H1 (cell line): Measurements from ENCODE around the gene RGS3. TPM values are rescaled to one million over a fixed set of nuclear protein-coding genes. Genes with fewer than 3 reads are reported as not detected.

Source experiments
- CTCF ChIA-PET: fragments of 300-600 bp; sonication (Branson Sonifier 250); formaldehyde crosslinking; loops from one replicate; lab custom pipeline; 2021; ENCODE audit not compliant: partially characterized antibody; lab: Charles Lee
- POLR2A ChIA-PET: fragments of 300-600 bp; sonication (Branson Sonifier 250); formaldehyde crosslinking; loops from one replicate; lab custom pipeline; 2021; ENCODE audit warnings: inconsistent platforms; ENCODE audit not compliant: partially characterized antibody; lab: Charles Lee
- DNase-seq, 2 experiments: peaks; one replicate each; pipeline versions ENCODE4 v3.0.0 to v3.0.0-alpha.2; 2010 to 2022; ENCODE audit warnings: low spot score in 2 of 2, low read depth in 1 of 2, mixed read lengths in 1 of 2
- FAIRE-seq: peaks from 2 replicates; lab custom pipeline; 2011; peaks lifted over from hg19 to GRCh38; lab: Jason Lieb, UNC
- H2AFZ ChIP-seq: 2 replicates; pipeline ENCODE4 v1.8.1; 2012; ENCODE audit warnings: low read length, inconsistent platforms
- H2AK5ac ChIP-seq: 2 replicates; pipeline ENCODE4 v1.6.1; 2013; ENCODE audit warnings: low read depth, low read length
- H2BK120ac ChIP-seq: replicated peaks from 2 replicates; pipeline ENCODE3; 2013; ENCODE audit warnings: low read depth, low read length, inconsistent platforms
- H2BK12ac ChIP-seq: 2 replicates; pipeline ENCODE4 v1.6.1; 2013; ENCODE audit warnings: low read depth, low read length
- H2BK15ac ChIP-seq: 2 replicates; pipeline ENCODE4 v1.6.1; 2013; ENCODE audit warnings: low read length
- H2BK20ac ChIP-seq: 2 replicates; pipeline ENCODE4 v1.6.1; 2013; ENCODE audit warnings: low read length
- H2BK5ac ChIP-seq: 2 replicates; pipeline ENCODE4 v1.6.1; 2013; ENCODE audit warnings: low read depth, low read length
- H3K14ac ChIP-seq: 2 replicates; pipeline ENCODE4 v1.6.1; 2013; ENCODE audit warnings: inconsistent platforms; ENCODE audit not compliant: insufficient read length
- H3K18ac ChIP-seq: 2 replicates; pipeline ENCODE4 v1.6.1; 2013; ENCODE audit warnings: low read length; ENCODE audit errors: extremely low read depth
- H3K23ac ChIP-seq: 2 replicates; pipeline ENCODE4 v1.6.1; 2013; ENCODE audit warnings: inconsistent platforms; ENCODE audit not compliant: insufficient read length
- H3K23me2 ChIP-seq: 2 replicates; pipeline ENCODE4 v1.6.1; 2013; ENCODE audit warnings: low read depth, low read length
- H3K27ac ChIP-seq: 2 replicates; pipeline ENCODE4 v1.6.1; 2011; ENCODE audit warnings: low read depth, low read length, inconsistent platforms
- H3K27me3 ChIP-seq, 4 experiments: replicated peaks in 1 of 4; 1 replicate in 1 of 4; 2 replicates in 3 of 4; pipeline versions ENCODE4 v1.6.1 to v1.8.1; 2011 to 2013; ENCODE audit warnings: low read length in 3 of 4, mild to moderate bottlenecking in 3 of 4, inconsistent platforms in 2 of 4, mixed read lengths in 2 of 4, moderate library complexity in 1 of 4; ENCODE audit not compliant: control insufficient read depth in 3 of 4, insufficient read depth in 3 of 4; ENCODE audit errors: extremely low read depth in 1 of 4
- H3K36me3 ChIP-seq, 4 experiments: 2 replicates each; pipeline versions ENCODE4 v1.6.1 to v1.8.1; 2011 to 2013; ENCODE audit warnings: mild to moderate bottlenecking in 4 of 4, low read length in 3 of 4, moderate library complexity in 2 of 4, control low read depth in 1 of 4, inconsistent platforms in 1 of 4; ENCODE audit not compliant: insufficient read depth in 4 of 4, control insufficient read depth in 2 of 4
- H3K4ac ChIP-seq: replicated peaks from 2 replicates; pipeline ENCODE3; 2013; ENCODE audit warnings: low read length, low read depth, mixed read lengths, inconsistent platforms; ENCODE audit not compliant: insufficient read length
- H3K4me1 ChIP-seq, 4 experiments: replicated peaks in 1 of 4; 1 replicate in 1 of 4; 2 replicates in 3 of 4; pipeline versions ENCODE4 v1.6.1 to v1.8.1; 2011 to 2013; ENCODE audit warnings: low read length in 3 of 4, inconsistent platforms in 2 of 4, mixed read lengths in 1 of 4; ENCODE audit not compliant: insufficient read depth in 4 of 4, control insufficient read depth in 3 of 4
- H3K4me2 ChIP-seq, 2 experiments: 2 replicates each; pipeline versions ENCODE4 v1.6.1 to v1.8.1; 2011 to 2013; ENCODE audit warnings: low read depth in 2 of 2, low read length in 2 of 2, control low read depth in 1 of 2, inconsistent platforms in 1 of 2, mild to moderate bottlenecking in 1 of 2; ENCODE audit not compliant: insufficient read depth in 1 of 2
- H3K4me3 ChIP-seq, 4 experiments: fragments of 200-600, 300-600 bp in 1 of 4; sonication (generic), shearing (Covaris generic), sonication (Bioruptor Twin) in 1 of 4; 2 replicates each; pipeline versions ENCODE4 v1.5.1 to v1.8.1; 2011 to 2016; ENCODE audit warnings: low read length in 4 of 4, low read depth in 3 of 4, control low read depth in 2 of 4, inconsistent platforms in 2 of 4, mild to moderate bottlenecking in 2 of 4, mixed read lengths in 1 of 4, moderate library complexity in 1 of 4; ENCODE audit not compliant: insufficient read depth in 2 of 4; ENCODE audit errors: extremely low read depth in 1 of 4
- H3K56ac ChIP-seq: replicated peaks from 2 replicates; pipeline ENCODE3; 2013; ENCODE audit warnings: low read depth, mild to moderate bottlenecking, mixed read lengths, low read length, inconsistent platforms; ENCODE audit not compliant: insufficient read length
- H3K79me1 ChIP-seq: 2 replicates; pipeline ENCODE4 v1.6.1; 2013; ENCODE audit warnings: low read depth, low read length, control low read depth
- H3K79me2 ChIP-seq, 2 experiments: 2 replicates each; pipeline versions ENCODE4 v1.6.1 to v1.8.1; 2012 to 2013; ENCODE audit warnings: low read length in 2 of 2, mild to moderate bottlenecking in 2 of 2, inconsistent platforms in 1 of 2; ENCODE audit not compliant: insufficient read depth in 2 of 2, control insufficient read depth in 1 of 2
- H3K9ac ChIP-seq, 4 experiments: replicated peaks in 1 of 4; 1 replicate in 1 of 4; 2 replicates in 3 of 4; pipeline versions ENCODE4 v1.6.1 to v1.8.1; 2011 to 2013; ENCODE audit warnings: low read depth in 3 of 4, low read length in 3 of 4, control low read depth in 2 of 4, mild to moderate bottlenecking in 2 of 4, moderate library complexity in 2 of 4, inconsistent platforms in 1 of 4; ENCODE audit errors: extremely low read depth in 1 of 4
- H3K9me3 ChIP-seq, 2 experiments: 2 replicates each; pipeline versions ENCODE4 v1.6.1 to v1.8.1; 2012 to 2013; ENCODE audit warnings: mild to moderate bottlenecking in 2 of 2, moderate library complexity in 2 of 2, control low read depth in 1 of 2, inconsistent platforms in 1 of 2, low read depth in 1 of 2, low read length in 1 of 2, mixed read lengths in 1 of 2; ENCODE audit not compliant: insufficient read depth in 2 of 2
- H4K20me1 ChIP-seq, 2 experiments: replicated peaks in 1 of 2; 2 replicates each; pipeline versions ENCODE3 to v1.8.1; 2011 to 2013; ENCODE audit warnings: inconsistent platforms in 2 of 2, low read length in 2 of 2, mild to moderate bottlenecking in 1 of 2; ENCODE audit not compliant: insufficient read depth in 2 of 2, control insufficient read depth in 1 of 2
- H4K5ac ChIP-seq: 2 replicates; pipeline ENCODE4 v1.6.1; 2013; ENCODE audit warnings: low read length, low read depth, mixed read lengths, inconsistent platforms; ENCODE audit not compliant: insufficient read length
- H4K8ac ChIP-seq: 2 replicates; pipeline ENCODE4 v1.8.0; 2013; ENCODE audit warnings: mild to moderate bottlenecking, moderate library complexity, low read length, inconsistent platforms; ENCODE audit not compliant: insufficient read depth; ENCODE audit errors: extremely low read depth
- H4K91ac ChIP-seq: replicated peaks from 2 replicates; pipeline ENCODE3; 2013; ENCODE audit warnings: low read length, mixed read lengths, inconsistent platforms; ENCODE audit not compliant: insufficient read length
- ASH2L ChIP-seq: fragments of 200-600, 300-600 bp; sonication (generic); IDR thresholded peaks from one replicate; pipeline ENCODE4 v1.7.1; 2017; ENCODE audit warnings: low read length
- CTBP2 ChIP-seq: IDR thresholded peaks from 2 replicates; pipeline ENCODE4 v1.7.0; 2011; ENCODE audit warnings: borderline replicate concordance, mild to moderate bottlenecking, moderate library complexity, mixed read lengths, low read length; ENCODE audit not compliant: insufficient read depth, insufficient read length
- E2F6 ChIP-seq: IDR thresholded peaks from 2 replicates; pipeline ENCODE4 v1.6.1; 2012; ENCODE audit warnings: inconsistent platforms
- GABPA ChIP-seq: IDR thresholded peaks from 2 replicates; pipeline ENCODE4 v1.6.1; 2011; ENCODE audit warnings: mild to moderate bottlenecking, low read length, moderate library complexity, borderline replicate concordance; ENCODE audit not compliant: insufficient read depth
- KDM1A ChIP-seq: fragments of 200-600, 300-600 bp; sonication (generic); IDR thresholded peaks from 2 replicates; pipeline ENCODE4 v1.7.1; 2016; ENCODE audit warnings: mild to moderate bottlenecking, low read length, borderline replicate concordance
- KDM4A ChIP-seq: IDR thresholded peaks from one replicate; pipeline ENCODE4 v1.7.1; 2012; ENCODE audit warnings: low read depth, mild to moderate bottlenecking, moderate library complexity, low read length, inconsistent platforms; ENCODE audit not compliant: severe bottlenecking
- KDM5A ChIP-seq: fragments of 200-600 bp; IDR thresholded peaks from 2 replicates; pipeline ENCODE4 v1.7.1; 2012; ENCODE audit warnings: mild to moderate bottlenecking, low read length, inconsistent platforms, mixed read lengths
- POLR2AphosphoS5 ChIP-seq: IDR thresholded peaks from 2 replicates; pipeline ENCODE4 v1.6.1; 2011; ENCODE audit warnings: low read depth, low read length
- RAD21 ChIP-seq, 2 experiments: IDR thresholded peaks in 1 of 2; conservative IDR thresholded peaks in 1 of 2; 2 replicates each; pipeline ENCODE4 v1.6.1; 2011; ENCODE audit warnings: low read depth in 2 of 2, low read length in 2 of 2, improper control_type of control experiment in 1 of 2, inconsistent platforms in 1 of 2, mild to moderate bottlenecking in 1 of 2, moderate library complexity in 1 of 2
- RBBP5 ChIP-seq: IDR thresholded peaks from 2 replicates; pipeline ENCODE4 v1.7.1; 2012; ENCODE audit warnings: low read depth, mild to moderate bottlenecking, inconsistent platforms, low read length, moderate library complexity, borderline replicate concordance
- SP4 ChIP-seq: IDR thresholded peaks from 2 replicates; pipeline ENCODE4 v1.6.1; 2012; ENCODE audit warnings: low read length, inconsistent platforms
- TAF1 ChIP-seq: IDR thresholded peaks from 2 replicates; pipeline ENCODE4 v1.6.1; 2011; ENCODE audit warnings: mild to moderate bottlenecking, low read depth, low read length
- whole genome bisulfite sequencing, 2 experiments: shearing (Covaris generic) in 1 of 2; methylation state at CpG; one replicate each; pipeline versions ENCODE4 v1.1.6 to v1.1.7; 2013 to 2015; ENCODE audit warnings: low lambda C conversion rate in 2 of 2, mixed read lengths in 2 of 2, inconsistent platforms in 1 of 2, low coverage in 1 of 2, missing lambda C conversion rate in 1 of 2; ENCODE audit not compliant: insufficient replicate concordance in 2 of 2, insufficient coverage in 1 of 2, insufficient read length in 1 of 2; ENCODE audit errors: extremely low coverage in 1 of 2, missing lambda C conversion rate in 1 of 2; 5-methylcytosine and 5-hydroxymethylcytosine counted together
- polyA plus RNA-seq, 7 experiments: library from polyadenylated mRNA; depleted of rRNA in 3 of 7; stranded (reverse) in 5 of 7; unstranded in 2 of 7; fragments of >200 nt in 5 of 7; fragments of 200-250 nt in 2 of 7; gene quantifications; 1 replicate in 5 of 7; 2 replicates in 1 of 7; 4 replicates in 1 of 7; pipeline versions ENCODE4 v1.2.1 to v1.2.3, GENCODE V29; 2011 to 2013; ENCODE audit warnings: missing spikeins in 2 of 7, mixed read lengths in 2 of 7
- total RNA-seq: library from RNA; stranded (reverse); fragmentation: NEBNext Ultra II Directional; extraction: Animal tissue kit (Norgen Biotek cat#: 25700); gene quantifications from 2 replicates; pipeline ENCODE4 v1.2.1, GENCODE V29; 2021

Gene RGS3
- total and polyA plus RNA-seq, 2 of the 8 experiments (the other 6 are each of a cell fraction or from before 2014, with no cell fraction given): 12.6 to 18.2 TPM

GRCh38 chr9:113573959-113574352 lies 110.4 kb downstream of the RGS3 start:
- Histone ChIP-seq H3K4me1 (peaks cover 0 to 14% (median 7%) of the 10 kb centered on the region in 4 experiments; a peak in 6 of 7 replicates), H3K4me2 (no peak overlapping the region), H3K4me3 (no peak overlapping the region), H3K36me3 (no peaks in the 10 kb centered on the region), H3K14ac (peak overlapping the region; percentile 58), H4K5ac (no peak overlapping the region), H4K8ac (no peak overlapping the region), H3K56ac (no peak overlapping the region), H2BK120ac (no peak overlapping the region), H2AFZ (no peak overlapping the region), H3K23ac (no peak overlapping the region), H2BK20ac (no peak overlapping the region), H3K27me3 (no peaks in the 10 kb centered on the region), H3K27ac (no peak overlapping the region), H3K9ac (peak overlapping the region in 1 of 4 experiments; percentile 4; a peak in 1 of 7 replicates), H3K18ac (no peak overlapping the region), H3K79me2 (no peaks in the 10 kb centered on the region), H3K9me3 (no peaks in the 10 kb centered on the region), H2BK12ac (no peak overlapping the region; the same call in 1 of the 2 replicates), H3K4ac (no peak overlapping the region), H4K91ac (no peak overlapping the region), H2BK15ac (no peak overlapping the region), H3K23me2 (no peaks in the 10 kb centered on the region), H2AK5ac (peak overlapping the region; percentile 82; the same call in 1 of the 2 replicates), H4K20me1 (no peaks in the 10 kb centered on the region), H2BK5ac (no peak overlapping the region), H3K79me1 (peaks cover 3% of the 10 kb centered on the region; the same call in 1 of the 2 replicates)
- 74% methylated on average over 2 of the region's 2 CpGs; no CpG with 5 or more reads in 1 of the 2 experiments for WGBS, 2 experiments
- POLR2A ChIA-PET: interaction anchor here (0.8 to 2.0 kb wide), 3 partner anchors 9 to 29 kb away, joined by 3 to 4 read pairs (median 3); no protein-coding TSS in a partner anchor
- CTCF ChIA-PET: interaction anchor here (0.6 to 3.8 kb wide), 10 partner anchors 8 to 291 kb away, joined by 3 to 22 read pairs (median 6); no protein-coding TSS in a partner anchor
- no peak for DNase-seq
- no peak for FAIRE-seq
- TF ChIP-seq KDM1A (no peak), TAF1 (no peak), SP4 (no peak), KDM5A (no peak), RBBP5 (no peak), POLR2AphosphoS5 (no peak), CTBP2 (no peak), GABPA (no peak), KDM4A (no peak), RAD21 (IDR thresholded peaks at IDR 0.05 in 1 of 2, conservative IDR thresholded peaks at IDR 0.05 in 1 of 2; ENCODE audit: low read depth in 2 of 2, low read length in 2 of 2) (no peak), E2F6 (no peak), ASH2L (no peak)
